H9 (cell line): ENCODE data around the gene GABRR2. TPM values are rescaled to one million over a fixed set of nuclear protein-coding genes. Genes with fewer than 3 reads are reported as not detected.
A peak's percentile ranks its signal among the peaks of the same experiment; 100 is the strongest.

Experiments used
- DNase-seq: peaks from one replicate; pipeline ENCODE4 v3.0.0-alpha.2; 2017
- H2AFZ ChIP-seq: one replicate; pipeline ENCODE4 v1.6.1; 2013; ENCODE audit warnings: mild to moderate bottlenecking, low read length, control low read depth, moderate library complexity
- H2AK5ac ChIP-seq: 2 replicates; pipeline ENCODE4 v1.6.1; 2013; ENCODE audit warnings: low read length, control low read depth, mixed read lengths; ENCODE audit not compliant: insufficient read length
- H2BK120ac ChIP-seq: one replicate; pipeline ENCODE4 v1.6.1; 2013; ENCODE audit warnings: low read depth, mild to moderate bottlenecking, low read length, control low read depth, inconsistent platforms; ENCODE audit not compliant: poor library complexity, severe bottlenecking
- H2BK12ac ChIP-seq: 2 replicates; pipeline ENCODE4 v1.6.1; 2013; ENCODE audit warnings: low read length, control low read depth, mixed read lengths, low read depth; ENCODE audit not compliant: insufficient read length
- H2BK15ac ChIP-seq: 2 replicates; pipeline ENCODE4 v1.6.1; 2013; ENCODE audit warnings: low read depth, low read length, control low read depth
- H2BK20ac ChIP-seq: one replicate; pipeline ENCODE4 v1.6.1; 2013; ENCODE audit warnings: low read depth, mild to moderate bottlenecking, low read length, control low read depth, inconsistent platforms; ENCODE audit not compliant: poor library complexity, severe bottlenecking
- H2BK5ac ChIP-seq: 2 replicates; pipeline ENCODE4 v1.6.1; 2013; ENCODE audit warnings: low read length, control low read depth, mixed read lengths; ENCODE audit not compliant: insufficient read length
- H3K14ac ChIP-seq: 2 replicates; pipeline ENCODE4 v1.6.1; 2013; ENCODE audit warnings: low read length, control low read depth; ENCODE audit not compliant: insufficient read depth
- H3K18ac ChIP-seq: 2 replicates; pipeline ENCODE4 v1.6.1; 2013; ENCODE audit warnings: low read depth, mild to moderate bottlenecking, mixed read lengths, low read length, control low read depth; ENCODE audit not compliant: insufficient read length
- H3K23ac ChIP-seq: 2 replicates; pipeline ENCODE4 v1.6.1; 2013; ENCODE audit warnings: low read length, control low read depth, mixed read lengths, low read depth; ENCODE audit not compliant: insufficient read length
- H3K23me2 ChIP-seq: 2 replicates; pipeline ENCODE4 v1.6.1; 2013; ENCODE audit warnings: low read depth, mild to moderate bottlenecking, mixed read lengths, low read length, control low read depth; ENCODE audit not compliant: insufficient read length, poor library complexity, severe bottlenecking
- H3K27ac ChIP-seq: 2 replicates; pipeline ENCODE4 v1.5.1; 2013; ENCODE audit warnings: low read length, control low read depth, mixed read lengths, low read depth; ENCODE audit not compliant: insufficient read length
- H3K27me3 ChIP-seq: 2 replicates; pipeline ENCODE4 v1.6.1; 2013; ENCODE audit warnings: low read length, control low read depth, inconsistent platforms; ENCODE audit not compliant: insufficient read depth
- H3K4ac ChIP-seq: 2 replicates; pipeline ENCODE4 v1.6.1; 2013; ENCODE audit warnings: low read depth, mild to moderate bottlenecking, control low read depth, inconsistent platforms, low read length, moderate library complexity
- H3K4me1 ChIP-seq: 2 replicates; pipeline ENCODE4 v1.6.1; 2013; ENCODE audit warnings: low read length, control low read depth, inconsistent platforms; ENCODE audit not compliant: insufficient read depth
- H3K4me2 ChIP-seq: 2 replicates; pipeline ENCODE4 v1.6.1; 2013; ENCODE audit warnings: low read length, control low read depth, mixed read lengths; ENCODE audit not compliant: insufficient read length, insufficient read depth
- H3K56ac ChIP-seq: 2 replicates; pipeline ENCODE4 v1.6.1; 2013; ENCODE audit warnings: low read depth, mild to moderate bottlenecking, mixed read lengths, low read length, control low read depth; ENCODE audit not compliant: insufficient read length
- H3K79me1 ChIP-seq: 2 replicates; pipeline ENCODE4 v1.6.1; 2013; ENCODE audit warnings: low read depth, mild to moderate bottlenecking, moderate library complexity, low read length, control low read depth, inconsistent platforms; ENCODE audit not compliant: insufficient read depth, poor library complexity, severe bottlenecking
- H3K79me2 ChIP-seq: 2 replicates; pipeline ENCODE4 v1.6.1; 2013; ENCODE audit warnings: low read length, control low read depth, inconsistent platforms; ENCODE audit not compliant: insufficient read depth
- H3K9ac ChIP-seq: 2 replicates; pipeline ENCODE4 v1.6.1; 2013; ENCODE audit warnings: low read length, control low read depth, mixed read lengths; ENCODE audit not compliant: insufficient read length; ENCODE audit errors: extremely low read depth
- H3K9me3 ChIP-seq: one replicate; pipeline ENCODE4 v1.6.1; 2013; ENCODE audit warnings: low read depth, low read length, inconsistent platforms; ENCODE audit not compliant: control insufficient read depth
- H3T11ph ChIP-seq: one replicate; pipeline ENCODE4 v1.6.1; 2013; ENCODE audit warnings: mild to moderate bottlenecking, low read length, control low read depth, inconsistent platforms
- H4K20me1 ChIP-seq: one replicate; pipeline ENCODE4 v1.6.1; 2013; ENCODE audit not compliant: control insufficient read depth, insufficient read length, insufficient read depth
- H4K5ac ChIP-seq: 2 replicates; pipeline ENCODE4 v1.6.1; 2013; ENCODE audit warnings: low read depth, mild to moderate bottlenecking, mixed read lengths, low read length, control low read depth; ENCODE audit not compliant: insufficient read length
- H4K8ac ChIP-seq: replicated peaks from 2 replicates; pipeline ENCODE4 v1.6.1; 2013; ENCODE audit warnings: low read length, control low read depth, mixed read lengths, low read depth; ENCODE audit not compliant: insufficient read length
- H4K91ac ChIP-seq: 2 replicates; pipeline ENCODE4 v1.6.1; 2013; ENCODE audit warnings: low read depth, mild to moderate bottlenecking, moderate library complexity, mixed read lengths, low read length, control low read depth; ENCODE audit not compliant: insufficient read length
- H3K27ac Mint-ChIP-seq, 3 experiments: 2 replicates in 2 of 3; 3 replicates in 1 of 3; pipeline ENCODE4 v1.8.0; 2020 to 2021; ENCODE audit warnings: mixed read lengths in 3 of 3, mild to moderate bottlenecking in 1 of 3, moderate library complexity in 1 of 3
- H3K27me3 Mint-ChIP-seq: 2 replicates; pipeline ENCODE4 v1.8.0; 2021; ENCODE audit warnings: low read depth, mild to moderate bottlenecking, moderate library complexity, mixed read lengths
- H3K36me3 Mint-ChIP-seq, 3 experiments: 2 replicates in 2 of 3; 3 replicates in 1 of 3; pipeline ENCODE4 v1.8.0; 2020 to 2021; ENCODE audit warnings: low read depth in 3 of 3, mixed read lengths in 3 of 3; ENCODE audit not compliant: insufficient read depth in 1 of 3
- H3K4me1 Mint-ChIP-seq, 2 experiments: 2 replicates each; pipeline ENCODE4 v1.8.0; 2020; ENCODE audit warnings: mixed read lengths in 2 of 2
- H3K4me3 Mint-ChIP-seq, 2 experiments: 2 replicates in 1 of 2; 3 replicates in 1 of 2; pipeline ENCODE4 v1.8.0; 2020 to 2021; ENCODE audit warnings: mild to moderate bottlenecking in 2 of 2, mixed read lengths in 2 of 2, moderate library complexity in 1 of 2
- H3K9me3 Mint-ChIP-seq, 2 experiments: 2 replicates in 1 of 2; 3 replicates in 1 of 2; pipeline ENCODE4 v1.8.0; 2020; ENCODE audit warnings: mild to moderate bottlenecking in 2 of 2, mixed read lengths in 2 of 2, moderate library complexity in 1 of 2
- WGBS: extraction: QIAGEN DNeasy Blood & Tissue Kit; methylation state at CpG from one replicate; pipeline ENCODE4 v1.1.7; 2013; ENCODE audit warnings: missing lambda C conversion rate, low lambda C conversion rate, mixed read lengths; ENCODE audit not compliant: insufficient read length; ENCODE audit errors: extremely low coverage; 5-methylcytosine and 5-hydroxymethylcytosine counted together
- total RNA-seq: library from RNA; stranded (reverse); gene quantifications from 2 replicates; pipeline ENCODE4 v1.2.1, GENCODE V29; 2021
- TF ChIP-seq, protein P1 (sequence below): fragments of 200-600 bp; sonication (generic); conservative IDR thresholded peaks from 3 replicates; pipeline ENCODE4 v1.8.0; 2021; ENCODE audit warnings: antibody characterized with exemption, mild to moderate bottlenecking

GABRR2 gene
- total RNA-seq, 1 experiment from 2014 or later = not detected

DNA sequence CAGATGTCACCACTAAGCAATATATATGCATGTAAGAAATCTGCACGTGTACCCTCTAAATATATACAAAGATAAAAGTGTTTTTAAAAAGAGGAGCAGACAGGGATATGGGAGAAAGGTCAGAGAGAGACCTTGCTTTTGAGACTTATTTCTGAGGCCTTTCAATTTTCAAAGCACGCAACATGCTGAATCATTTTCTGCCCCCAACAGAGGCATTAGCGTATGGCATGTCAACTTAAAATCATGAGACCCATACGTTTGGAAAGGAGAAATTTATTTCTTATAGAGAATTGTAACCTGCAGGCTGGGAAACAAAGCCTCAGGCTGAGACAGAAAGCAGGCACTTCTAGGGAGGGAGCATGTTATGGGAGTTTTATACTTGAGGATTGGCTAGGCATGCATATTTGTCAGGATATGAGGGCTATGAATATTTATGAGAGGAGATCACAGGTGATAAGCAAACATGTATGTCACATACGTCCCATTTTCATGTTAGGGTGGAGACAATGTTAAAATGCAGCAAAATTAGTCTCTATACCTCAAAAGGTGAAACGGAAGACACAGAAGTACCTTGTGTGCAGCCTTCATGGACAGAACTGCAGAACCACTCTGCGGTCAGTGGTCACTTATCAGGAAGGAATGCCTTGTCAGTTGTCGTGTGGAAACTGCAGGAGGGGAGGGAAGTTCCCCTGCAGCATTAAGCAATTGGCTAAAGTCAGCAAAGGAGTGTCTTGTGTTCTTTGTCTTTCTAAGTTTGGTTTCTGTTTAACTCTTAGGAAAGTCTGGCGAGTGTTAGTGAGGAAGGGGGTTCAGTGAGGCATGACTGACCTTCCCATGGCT, 6.3 kb upstream of the GABRR2 start:
- Mint-ChIP-seq H3K9me3 (peaks cover 20 to 29% of the 10 kb centered on the region in 2 experiments), H3K27me3 (no peaks in the 10 kb centered on the region), H3K36me3 (peaks cover 9 to 27% (median 16%) of the 10 kb centered on the region in 3 experiments), H3K4me3 (no peak overlapping the region), H3K27ac (no peak overlapping the region), H3K4me1 (peaks cover 11 to 28% of the 10 kb centered on the region in 2 experiments)
- Histone ChIP-seq H3K4me1 (no peaks in the 10 kb centered on the region), H4K20me1 (no peaks in the 10 kb centered on the region), H4K91ac (no peak overlapping the region), H3K9ac (no peak overlapping the region), H2BK5ac (no peak overlapping the region), H2BK12ac (no peak overlapping the region), H3K18ac (no peak overlapping the region), H3K79me1 (no peaks in the 10 kb centered on the region), H3K27me3 (no peaks in the 10 kb centered on the region), H3K14ac (no peak overlapping the region), H4K8ac (no peak overlapping the region), H3K27ac (peak overlapping the region; percentile 29), H3K9me3 (peaks cover 9% of the 10 kb centered on the region), H2AK5ac (no peak overlapping the region), H3K23ac (no peak overlapping the region), H2BK20ac (no peak overlapping the region), H3K4me2 (no peak overlapping the region), H3K56ac (no peak overlapping the region), H2BK15ac (no peak overlapping the region), H2AFZ (no peak overlapping the region), H3T11ph (no peak overlapping the region), H3K4ac (no peak overlapping the region), H2BK120ac (no peak overlapping the region), H3K79me2 (no peaks in the 10 kb centered on the region), H4K5ac (no peak overlapping the region), H3K23me2 (no peaks in the 10 kb centered on the region)
- TF ChIP-seq, protein P1, sequence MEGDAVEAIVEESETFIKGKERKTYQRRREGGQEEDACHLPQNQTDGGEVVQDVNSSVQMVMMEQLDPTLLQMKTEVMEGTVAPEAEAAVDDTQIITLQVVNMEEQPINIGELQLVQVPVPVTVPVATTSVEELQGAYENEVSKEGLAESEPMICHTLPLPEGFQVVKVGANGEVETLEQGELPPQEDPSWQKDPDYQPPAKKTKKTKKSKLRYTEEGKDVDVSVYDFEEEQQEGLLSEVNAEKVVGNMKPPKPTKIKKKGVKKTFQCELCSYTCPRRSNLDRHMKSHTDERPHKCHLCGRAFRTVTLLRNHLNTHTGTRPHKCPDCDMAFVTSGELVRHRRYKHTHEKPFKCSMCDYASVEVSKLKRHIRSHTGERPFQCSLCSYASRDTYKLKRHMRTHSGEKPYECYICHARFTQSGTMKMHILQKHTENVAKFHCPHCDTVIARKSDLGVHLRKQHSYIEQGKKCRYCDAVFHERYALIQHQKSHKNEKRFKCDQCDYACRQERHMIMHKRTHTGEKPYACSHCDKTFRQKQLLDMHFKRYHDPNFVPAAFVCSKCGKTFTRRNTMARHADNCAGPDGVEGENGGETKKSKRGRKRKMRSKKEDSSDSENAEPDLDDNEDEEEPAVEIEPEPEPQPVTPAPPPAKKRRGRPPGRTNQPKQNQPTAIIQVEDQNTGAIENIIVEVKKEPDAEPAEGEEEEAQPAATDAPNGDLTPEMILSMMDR = no peak
- no CpG with 5 or more reads among the region's 9 CpGs for WGBS
- no peak for DNase-seq
